Measurements from ENCODE around the gene MS4A10. TPM values are rescaled to one million over a fixed set of nuclear protein-coding genes. Genes with fewer than 3 reads are reported as not detected.

Gene MS4A10
- total RNA-seq, 4 donors from 2014 or later: not detected

DNA sequence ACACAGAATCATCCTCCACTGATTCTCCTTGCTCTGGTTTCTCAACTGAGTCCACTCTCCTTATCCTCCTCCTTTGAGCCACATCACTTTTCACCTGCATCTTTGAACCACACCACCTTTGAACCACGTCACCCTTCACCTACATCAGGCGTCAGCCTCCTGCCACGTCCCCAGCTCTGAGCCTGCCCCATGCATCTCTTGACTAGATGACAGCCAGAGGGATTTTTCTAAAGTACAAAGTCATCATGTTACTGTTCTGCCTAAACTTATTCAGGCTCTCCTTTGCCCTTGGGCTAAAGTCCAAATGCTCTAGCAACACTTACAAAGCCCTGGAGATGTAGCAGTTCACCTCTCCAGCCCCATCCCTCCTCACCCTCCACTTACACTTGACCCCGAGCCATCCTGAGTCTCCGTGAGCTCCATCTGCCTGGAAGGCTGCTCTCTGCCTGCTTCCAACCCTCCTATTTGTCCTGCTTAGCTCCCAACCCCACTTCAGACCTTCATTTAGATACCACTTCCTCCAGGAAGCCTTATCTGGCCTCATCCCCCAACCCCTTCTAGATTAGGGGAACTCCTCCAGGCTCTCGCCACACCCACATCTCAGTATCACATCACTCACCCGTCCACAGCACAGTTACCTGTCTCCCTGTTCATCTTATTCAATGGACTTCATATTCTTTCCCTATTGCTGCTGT is 3.7 kb upstream of the MS4A10 start:
- DNase-seq (ENCODE audit: low spot score) (no peak), ATAC-seq (ENCODE audit: low FRiP score) (no peak)
- TF ChIP-seq, protein P1, sequence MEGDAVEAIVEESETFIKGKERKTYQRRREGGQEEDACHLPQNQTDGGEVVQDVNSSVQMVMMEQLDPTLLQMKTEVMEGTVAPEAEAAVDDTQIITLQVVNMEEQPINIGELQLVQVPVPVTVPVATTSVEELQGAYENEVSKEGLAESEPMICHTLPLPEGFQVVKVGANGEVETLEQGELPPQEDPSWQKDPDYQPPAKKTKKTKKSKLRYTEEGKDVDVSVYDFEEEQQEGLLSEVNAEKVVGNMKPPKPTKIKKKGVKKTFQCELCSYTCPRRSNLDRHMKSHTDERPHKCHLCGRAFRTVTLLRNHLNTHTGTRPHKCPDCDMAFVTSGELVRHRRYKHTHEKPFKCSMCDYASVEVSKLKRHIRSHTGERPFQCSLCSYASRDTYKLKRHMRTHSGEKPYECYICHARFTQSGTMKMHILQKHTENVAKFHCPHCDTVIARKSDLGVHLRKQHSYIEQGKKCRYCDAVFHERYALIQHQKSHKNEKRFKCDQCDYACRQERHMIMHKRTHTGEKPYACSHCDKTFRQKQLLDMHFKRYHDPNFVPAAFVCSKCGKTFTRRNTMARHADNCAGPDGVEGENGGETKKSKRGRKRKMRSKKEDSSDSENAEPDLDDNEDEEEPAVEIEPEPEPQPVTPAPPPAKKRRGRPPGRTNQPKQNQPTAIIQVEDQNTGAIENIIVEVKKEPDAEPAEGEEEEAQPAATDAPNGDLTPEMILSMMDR (IDR thresholded peaks at IDR 0.05): no peak

DNA sequence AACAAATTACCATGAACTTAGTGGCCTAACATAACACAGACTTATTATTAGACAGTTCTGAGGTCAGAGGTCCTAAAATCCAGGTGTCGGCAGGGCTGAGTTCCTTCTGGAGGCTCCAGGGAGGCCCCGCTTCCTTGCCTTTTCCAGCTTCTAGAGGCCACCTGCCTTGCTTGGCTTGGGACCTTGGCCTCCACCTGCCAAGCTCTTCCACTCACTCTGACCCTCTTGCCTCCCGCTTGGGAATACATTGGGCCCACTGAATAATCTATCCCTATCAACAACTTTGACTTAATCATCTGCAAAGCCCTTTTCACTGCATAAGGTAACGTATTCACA is 3.2 kb upstream of the MS4A10 start:
- ATAC-seq (ENCODE audit: low FRiP score) (no peak), DNase-seq (ENCODE audit: low spot score) (no peak)
- TF ChIP-seq, protein P1 (IDR thresholded peaks at IDR 0.05): no peak

DNA sequence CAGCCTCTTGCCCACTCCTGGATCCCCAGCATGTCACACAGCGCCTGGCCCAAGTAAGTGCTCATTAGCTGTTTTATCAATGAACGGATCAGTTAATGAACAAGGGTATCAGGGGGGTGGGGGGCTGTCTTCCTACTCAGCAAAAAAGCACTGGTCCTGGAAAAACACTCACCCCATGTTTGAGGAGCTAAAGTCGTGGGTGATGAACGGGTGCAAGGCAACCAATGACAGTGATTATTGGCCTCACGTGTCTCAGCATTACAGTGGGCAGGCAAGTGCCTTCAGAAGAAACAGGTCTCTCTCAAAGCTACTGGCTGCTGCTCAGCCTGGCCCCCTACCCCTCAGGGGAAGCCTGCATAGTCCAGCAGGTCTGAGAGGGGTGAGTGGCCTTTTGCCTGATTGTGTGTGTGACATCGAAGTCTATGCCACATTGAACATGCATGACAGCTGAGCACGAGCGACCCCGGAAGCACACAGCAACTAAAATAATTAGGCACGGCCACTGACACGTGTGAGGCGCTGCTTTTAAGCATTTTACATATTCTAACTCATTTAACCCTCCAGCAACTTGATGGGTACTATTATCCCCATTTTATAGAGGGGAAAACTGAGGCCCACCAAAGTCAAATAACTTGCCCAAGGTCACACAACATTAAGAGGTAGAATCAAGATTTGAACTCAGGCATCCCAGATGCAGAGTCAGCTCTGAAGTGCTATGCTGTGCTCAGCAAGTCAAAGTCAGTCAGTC is 2.6 kb upstream of the MS4A10 start:
- DNase-seq (ENCODE audit: low spot score) (no peak), ATAC-seq (ENCODE audit: low FRiP score) (no peak)
- TF ChIP-seq, protein P1 (IDR thresholded peaks at IDR 0.05): no peak

DNA sequence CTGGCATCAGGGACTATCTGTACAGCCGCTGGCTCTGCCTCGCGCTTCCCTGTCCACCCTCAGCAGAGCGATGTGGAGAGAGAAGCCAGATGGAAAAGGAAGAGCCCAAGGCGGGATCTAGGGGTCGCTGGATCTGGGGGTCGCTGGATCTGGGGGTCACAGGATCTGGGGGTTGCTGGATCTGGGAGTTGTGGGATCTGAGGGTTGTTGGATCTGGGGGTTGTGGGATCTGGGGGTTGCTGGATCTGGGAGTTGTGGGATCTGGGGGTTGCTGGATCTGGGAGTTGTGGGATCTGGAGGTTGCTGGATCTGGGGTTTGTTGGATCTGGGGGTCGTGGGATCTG is 2.0 kb upstream of the MS4A10 start:
- ATAC-seq (ENCODE audit: low FRiP score): no peak
- TF ChIP-seq, protein P1 (IDR thresholded peaks at IDR 0.05): no peak
- no peak for DNase-seq (ENCODE audit: low spot score)

DNA sequence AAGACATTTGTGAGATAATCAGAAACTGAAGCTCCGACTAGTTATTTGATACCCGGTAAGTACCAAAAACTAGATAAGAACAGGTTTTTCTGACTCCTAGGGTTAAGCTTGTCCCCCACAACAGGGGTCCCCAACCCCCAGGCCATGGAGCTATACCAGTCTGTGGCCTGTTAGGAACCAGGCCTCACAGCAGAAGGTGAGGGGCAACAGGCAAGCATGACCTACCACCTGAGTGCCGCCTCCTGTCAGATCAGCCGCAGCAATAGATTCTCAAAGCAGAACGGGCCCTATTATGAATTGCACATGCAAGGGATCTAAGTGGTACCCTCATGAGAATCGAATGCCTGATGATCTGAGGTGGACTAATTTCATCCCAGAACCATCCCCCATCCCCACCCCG is 1.2 kb upstream of the MS4A10 start:
- DNase-seq (ENCODE audit: low spot score): no peak
- TF ChIP-seq, protein P1 (IDR thresholded peaks at IDR 0.05): no peak
- ATAC-seq (ENCODE audit: low FRiP score): no peak

DNA sequence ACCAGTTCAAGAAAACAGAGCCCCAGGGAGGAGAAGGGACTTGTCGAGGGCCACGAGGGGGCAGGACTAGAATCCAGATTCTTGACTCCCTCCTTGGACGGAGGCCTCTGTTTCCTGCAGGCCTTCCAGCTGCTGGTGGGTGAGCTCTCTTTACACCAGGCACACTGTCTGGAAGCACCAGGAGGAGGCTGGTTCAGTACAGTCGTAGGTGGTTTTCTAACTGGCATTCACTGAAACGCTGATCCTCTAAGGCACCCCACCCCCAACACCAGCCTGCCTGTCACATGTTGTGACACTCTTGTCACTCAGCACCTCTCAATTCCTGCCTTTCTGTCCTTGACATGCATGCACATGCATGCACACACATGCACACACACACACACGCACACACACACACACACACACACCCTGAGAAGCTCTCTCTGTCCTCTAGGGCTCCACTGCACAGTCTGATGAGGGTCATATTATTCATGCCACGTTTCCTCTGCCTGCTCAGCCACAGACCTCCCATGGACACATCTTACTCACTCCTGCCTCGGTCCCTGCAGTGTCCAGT is 751 bp downstream of the MS4A10 start:
- TF ChIP-seq, protein P1 (IDR thresholded peaks at IDR 0.05): no peak
- ATAC-seq (ENCODE audit: low FRiP score) (no peak), DNase-seq (ENCODE audit: low spot score) (no peak)
